HL-60 (cell line): ENCODE measurements around the gene CFAP74.

ENCODE experiments used
- GABPA ChIP-seq: IDR thresholded peaks from 2 replicates; pipeline ENCODE4 v1.6.1; 2012; ENCODE audit warnings: low read depth
- TF ChIP-seq, protein P1 (sequence below): IDR thresholded peaks from one replicate; pipeline ENCODE4 v1.5.1; 2011; ENCODE audit warnings: low read length, control low read depth, inconsistent platforms; ENCODE audit not compliant: insufficient read depth

DNA sequence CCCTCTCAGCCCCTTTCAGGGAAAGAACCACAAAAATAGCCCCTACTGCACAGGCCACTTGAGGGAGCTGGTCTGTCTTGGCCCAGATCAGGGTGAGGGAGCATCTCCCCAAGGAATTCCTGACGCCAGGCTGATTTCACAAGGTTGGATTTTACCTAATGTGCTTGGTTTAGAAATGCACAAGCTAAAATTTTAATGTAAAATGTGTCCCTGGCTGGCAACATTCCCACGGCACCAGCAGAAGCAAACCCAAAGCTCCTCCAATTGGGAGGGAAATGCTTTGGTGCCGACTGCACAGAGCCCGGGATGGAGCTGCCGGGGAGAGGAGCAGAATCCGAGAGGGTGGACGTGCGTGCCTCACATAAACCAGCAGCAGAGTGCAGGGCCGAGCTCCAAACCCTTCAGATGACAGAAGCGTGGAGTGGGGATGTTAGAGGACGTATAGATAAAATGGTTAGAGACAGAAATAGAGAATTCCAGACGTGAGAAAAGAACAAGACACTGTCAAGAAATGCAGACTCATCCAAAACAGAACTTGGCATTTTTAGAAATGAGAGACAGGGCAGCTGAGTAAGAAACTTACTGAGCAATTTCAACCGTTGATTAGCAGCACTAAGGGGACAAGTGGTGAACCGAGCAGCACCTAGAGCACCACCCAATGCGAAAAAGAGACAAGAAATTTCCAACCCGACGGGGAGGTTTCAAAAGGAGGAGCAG is 42.9 kb downstream of the CFAP74 start:
- TF ChIP-seq, protein P1, sequence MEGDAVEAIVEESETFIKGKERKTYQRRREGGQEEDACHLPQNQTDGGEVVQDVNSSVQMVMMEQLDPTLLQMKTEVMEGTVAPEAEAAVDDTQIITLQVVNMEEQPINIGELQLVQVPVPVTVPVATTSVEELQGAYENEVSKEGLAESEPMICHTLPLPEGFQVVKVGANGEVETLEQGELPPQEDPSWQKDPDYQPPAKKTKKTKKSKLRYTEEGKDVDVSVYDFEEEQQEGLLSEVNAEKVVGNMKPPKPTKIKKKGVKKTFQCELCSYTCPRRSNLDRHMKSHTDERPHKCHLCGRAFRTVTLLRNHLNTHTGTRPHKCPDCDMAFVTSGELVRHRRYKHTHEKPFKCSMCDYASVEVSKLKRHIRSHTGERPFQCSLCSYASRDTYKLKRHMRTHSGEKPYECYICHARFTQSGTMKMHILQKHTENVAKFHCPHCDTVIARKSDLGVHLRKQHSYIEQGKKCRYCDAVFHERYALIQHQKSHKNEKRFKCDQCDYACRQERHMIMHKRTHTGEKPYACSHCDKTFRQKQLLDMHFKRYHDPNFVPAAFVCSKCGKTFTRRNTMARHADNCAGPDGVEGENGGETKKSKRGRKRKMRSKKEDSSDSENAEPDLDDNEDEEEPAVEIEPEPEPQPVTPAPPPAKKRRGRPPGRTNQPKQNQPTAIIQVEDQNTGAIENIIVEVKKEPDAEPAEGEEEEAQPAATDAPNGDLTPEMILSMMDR: no peak
- TF ChIP-seq GABPA: no peak
